SU-DHL-6 (cell line): ENCODE results near the gene CORO6.

Experiments
- EZH2phosphoT487 ChIP-seq: fragments of 200-600 bp; sonication (generic), shearing (Covaris generic); conservative IDR thresholded peaks from 2 replicates; pipeline ENCODE4 v1.6.1; 2018; ENCODE audit warnings: mild to moderate bottlenecking, antibody characterized with exemption, low read length, moderate library complexity, mixed read lengths
- TF ChIP-seq, protein P1 (sequence below): fragments of 200-600 bp; sonication (generic); IDR thresholded peaks from one replicate; pipeline ENCODE4 v1.5.1; 2017; ENCODE audit warnings: antibody characterized with exemption, mild to moderate bottlenecking, low read length, moderate library complexity; ENCODE audit not compliant: insufficient read depth, poor library complexity, severe bottlenecking

DNA sequence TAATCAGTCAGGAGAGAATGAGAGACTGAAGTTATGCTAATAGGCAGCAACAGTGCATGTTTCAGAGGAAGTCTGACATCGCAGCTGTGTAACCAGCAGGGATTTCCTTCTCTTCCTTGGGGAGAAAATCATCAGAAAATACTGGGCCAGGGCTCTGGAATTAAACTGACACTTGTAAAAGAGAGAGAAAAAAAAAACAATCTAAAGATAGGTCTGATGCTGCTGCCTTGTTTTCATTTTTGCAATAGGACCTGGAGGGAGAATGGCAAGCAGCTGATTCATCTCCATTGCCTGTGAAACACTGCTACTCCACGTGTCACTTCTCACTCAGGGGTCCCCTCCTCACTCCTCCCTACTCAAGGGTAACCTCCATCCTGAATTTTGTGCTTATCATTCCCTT is 17.7 kb upstream of the CORO6 start:
- TF ChIP-seq, protein P1, sequence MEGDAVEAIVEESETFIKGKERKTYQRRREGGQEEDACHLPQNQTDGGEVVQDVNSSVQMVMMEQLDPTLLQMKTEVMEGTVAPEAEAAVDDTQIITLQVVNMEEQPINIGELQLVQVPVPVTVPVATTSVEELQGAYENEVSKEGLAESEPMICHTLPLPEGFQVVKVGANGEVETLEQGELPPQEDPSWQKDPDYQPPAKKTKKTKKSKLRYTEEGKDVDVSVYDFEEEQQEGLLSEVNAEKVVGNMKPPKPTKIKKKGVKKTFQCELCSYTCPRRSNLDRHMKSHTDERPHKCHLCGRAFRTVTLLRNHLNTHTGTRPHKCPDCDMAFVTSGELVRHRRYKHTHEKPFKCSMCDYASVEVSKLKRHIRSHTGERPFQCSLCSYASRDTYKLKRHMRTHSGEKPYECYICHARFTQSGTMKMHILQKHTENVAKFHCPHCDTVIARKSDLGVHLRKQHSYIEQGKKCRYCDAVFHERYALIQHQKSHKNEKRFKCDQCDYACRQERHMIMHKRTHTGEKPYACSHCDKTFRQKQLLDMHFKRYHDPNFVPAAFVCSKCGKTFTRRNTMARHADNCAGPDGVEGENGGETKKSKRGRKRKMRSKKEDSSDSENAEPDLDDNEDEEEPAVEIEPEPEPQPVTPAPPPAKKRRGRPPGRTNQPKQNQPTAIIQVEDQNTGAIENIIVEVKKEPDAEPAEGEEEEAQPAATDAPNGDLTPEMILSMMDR = no peak
- no peak for TF ChIP-seq EZH2phosphoT487
